ENCODE results near the gene LHB.

LHB gene

GRCh38 chr19:48968179-48968661, 48.7 kb downstream of the LHB start:
- H3K36me3 ChIP-seq (ENCODE audit: insufficient read depth, low read length) = peaks cover 9% of the 10 kb centered on the region
- H3K9me3 ChIP-seq (ENCODE audit: control insufficient read depth, insufficient read depth, low read length) = peaks cover 4% of the 10 kb centered on the region; the same call in 1 of the 2 replicates
- no peaks in the 10 kb centered on the region; the same call in 1 of the 2 replicates for H3K4me1 ChIP-seq (ENCODE audit: insufficient read depth, low read length)
- H3K9ac ChIP-seq (ENCODE audit: low read depth, low read length) = no peak overlapping the region

- Histone ChIP-seq H3K4me1 (ENCODE audit: insufficient read depth, low read length) (no peaks in the 10 kb centered on the region; the same call in 1 of the 2 replicates), H3K36me3 (ENCODE audit: insufficient read depth, low read length) (peaks cover 9% of the 10 kb centered on the region), H3K9ac (ENCODE audit: low read depth, low read length) (no peak overlapping the region), H3K9me3 (ENCODE audit: control insufficient read depth, insufficient read depth, low read length) (peaks cover 4% of the 10 kb centered on the region; the same call in 1 of the 2 replicates)
Observed at GRCh38 chr19:48967346-48968178, 49.3 kb downstream of the LHB start.

- H3K36me3 ChIP-seq (ENCODE audit: insufficient read depth, low read length) = peaks cover 9% of the 10 kb centered on the region
- H3K9ac ChIP-seq (ENCODE audit: low read depth, low read length) = peak overlapping the region; percentile 96; the same call in 1 of the 2 replicates
- H3K4me1 ChIP-seq (ENCODE audit: insufficient read depth, low read length) = peaks cover 7% of the 10 kb centered on the region; the same call in 1 of the 2 replicates
- peaks cover 4% of the 10 kb centered on the region; the same call in 1 of the 2 replicates for H3K9me3 ChIP-seq (ENCODE audit: control insufficient read depth, insufficient read depth, low read length)
Observed at GRCh38 chr19:48966541-48967345, 50.1 kb downstream of the LHB start.
